Measurements from ENCODE around the gene CSK.

Gene CSK

GRCh38 chr15:74798388-74799254 is 16.7 kb downstream of the CSK start:
- H3K4me3 ChIP-seq (ENCODE audit: low read depth, low read length) = no peak overlapping the region
- no peak for DNase-seq (ENCODE audit: low read depth)

- no peak overlapping the region for H3K4me3 ChIP-seq (ENCODE audit: low read depth, low read length)
- no peak for DNase-seq (ENCODE audit: low read depth)
Observed at GRCh38 chr15:74799255-74799855, 17.5 kb downstream of the CSK start.

- no peak for DNase-seq (ENCODE audit: low read depth)
- H3K4me3 ChIP-seq (ENCODE audit: low read depth, low read length) = no peak overlapping the region
Observed at GRCh38 chr15:74799856-74800558, 18.1 kb downstream of the CSK start.

- no peak for DNase-seq (ENCODE audit: low read depth)
- H3K4me3 ChIP-seq (ENCODE audit: low read depth, low read length) = no peak overlapping the region
Observed at GRCh38 chr15:74800559-74801094, 18.7 kb downstream of the CSK start.

- H3K4me3 ChIP-seq (ENCODE audit: low read depth, low read length) = no peak overlapping the region
- no peak for DNase-seq (ENCODE audit: low read depth)
Observed at GRCh38 chr15:74801311-74801997, 19.6 kb downstream of the CSK start.

- no peak overlapping the region for H3K4me3 ChIP-seq (ENCODE audit: low read depth, low read length)
- DNase-seq (ENCODE audit: low read depth) = no peak
Observed at GRCh38 chr15:74802290-74802689, 20.4 kb downstream of the CSK start.

- H3K4me3 ChIP-seq (ENCODE audit: low read depth, low read length) = no peak overlapping the region
- DNase-seq (ENCODE audit: low read depth) = no peak
Observed at GRCh38 chr15:74802862-74803447, 21.1 kb downstream of the CSK start.

- H3K4me3 ChIP-seq (ENCODE audit: low read depth, low read length) = no peak overlapping the region
- no peak for DNase-seq (ENCODE audit: low read depth)
Observed at GRCh38 chr15:74804935-74805334, 23.1 kb downstream of the CSK start.

GRCh38 chr15:74807282-74807681 is 25.4 kb downstream of the CSK start:
- peak; percentile 5 for DNase-seq (ENCODE audit: low read depth)
- H3K4me3 ChIP-seq (ENCODE audit: low read depth, low read length) = no peak overlapping the region

- H3K4me3 ChIP-seq (ENCODE audit: low read depth, low read length) = no peak overlapping the region
- DNase-seq (ENCODE audit: low read depth) = no peak
Observed at GRCh38 chr15:74808078-74808839, 26.4 kb downstream of the CSK start.

- DNase-seq (ENCODE audit: low read depth) = no peak
- H3K4me3 ChIP-seq (ENCODE audit: low read depth, low read length) = no peak overlapping the region
Observed at GRCh38 chr15:74808840-74809229, 27.0 kb downstream of the CSK start.

GRCh38 chr15:74809242-74809641 is 27.4 kb downstream of the CSK start:
- DNase-seq (ENCODE audit: low read depth) = no peak
- H3K4me3 ChIP-seq (ENCODE audit: low read depth, low read length) = no peak overlapping the region

GRCh38 chr15:74809956-74810355 is 28.1 kb downstream of the CSK start:
- DNase-seq (ENCODE audit: low read depth) = no peak
- H3K4me3 ChIP-seq (ENCODE audit: low read depth, low read length) = no peak overlapping the region

- no peak within 1 kb of the TSS for H3K4me3 ChIP-seq (ENCODE audit: low read depth, low read length)
- DNase-seq (ENCODE audit: low read depth) = no peak
Observed at GRCh38 chr15:74812533-74812932, 30.7 kb downstream of the CSK start, which contains the start of gene LMAN1L. TSS of gene LMAN1L (plus strand) at chr15:74812835. CDS start at chr15:74812855, 20 bp downstream.

- H3K4me3 ChIP-seq (ENCODE audit: low read depth, low read length) = no peak overlapping the region
- DNase-seq (ENCODE audit: low read depth) = no peak
Observed at GRCh38 chr15:74815121-74815934, 33.4 kb downstream of the CSK start.

- H3K4me3 ChIP-seq (ENCODE audit: low read depth, low read length) = no peak overlapping the region
- DNase-seq (ENCODE audit: low read depth) = no peak
Observed at GRCh38 chr15:74815961-74816360, 34.1 kb downstream of the CSK start.

GRCh38 chr15:74816624-74817369 is 34.9 kb downstream of the CSK start:
- H3K4me3 ChIP-seq (ENCODE audit: low read depth, low read length) = no peak overlapping the region

More at GRCh38 chr15:74816624-74817369, 34.9 kb downstream of the CSK start:
- no peak for DNase-seq (ENCODE audit: low read depth)

Measured in skeletal muscle cell (primary cell).